GM18517 (cell line): ENCODE data around the gene TRIM42.

Experiments
- ATAC-seq: cut with Tn5 transposase; IDR thresholded peaks from one replicate; pipeline ENCODE4 v1.9.1; 2021; ENCODE audit warnings: mild to moderate bottlenecking, moderate library complexity; ENCODE audit not compliant: unreplicated experiment

Gene TRIM42

GRCh38 chr3:140709751-140710150 is 31.9 kb downstream of the TRIM42 start:
- no peak for ATAC-seq

DNA sequence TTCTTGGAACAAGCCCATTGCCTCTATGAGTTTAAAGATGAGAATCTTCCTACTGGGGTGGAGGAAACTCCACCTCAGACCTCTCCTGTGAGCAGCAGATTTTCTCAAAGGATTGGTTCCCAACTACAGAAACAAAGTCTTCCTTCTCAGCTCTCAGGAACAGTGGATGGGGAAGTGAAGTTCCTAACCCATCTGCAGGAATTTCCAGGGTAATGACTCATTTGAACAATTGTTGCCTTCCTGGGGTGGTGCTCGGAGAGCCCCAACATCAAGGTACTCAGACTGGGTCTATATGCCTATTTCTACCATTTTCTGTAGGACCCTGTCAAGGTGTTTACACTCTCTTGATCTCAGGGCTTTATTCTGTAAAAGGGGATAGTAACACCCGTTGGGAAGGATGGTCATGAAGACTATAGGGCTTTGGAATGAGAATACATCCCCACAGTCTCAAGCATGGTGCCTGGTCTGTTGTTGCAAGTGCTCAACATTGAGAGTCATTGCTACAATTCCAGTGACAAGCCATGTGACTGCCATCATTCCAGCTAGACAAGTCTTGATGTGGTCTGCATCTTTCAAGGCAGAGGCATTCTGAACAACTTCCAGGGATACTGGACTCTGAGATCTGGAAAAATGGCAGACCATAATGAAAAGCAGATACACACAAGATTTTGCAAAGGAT is 33.0 kb downstream of the TRIM42 start:
- no peak for ATAC-seq

DNA sequence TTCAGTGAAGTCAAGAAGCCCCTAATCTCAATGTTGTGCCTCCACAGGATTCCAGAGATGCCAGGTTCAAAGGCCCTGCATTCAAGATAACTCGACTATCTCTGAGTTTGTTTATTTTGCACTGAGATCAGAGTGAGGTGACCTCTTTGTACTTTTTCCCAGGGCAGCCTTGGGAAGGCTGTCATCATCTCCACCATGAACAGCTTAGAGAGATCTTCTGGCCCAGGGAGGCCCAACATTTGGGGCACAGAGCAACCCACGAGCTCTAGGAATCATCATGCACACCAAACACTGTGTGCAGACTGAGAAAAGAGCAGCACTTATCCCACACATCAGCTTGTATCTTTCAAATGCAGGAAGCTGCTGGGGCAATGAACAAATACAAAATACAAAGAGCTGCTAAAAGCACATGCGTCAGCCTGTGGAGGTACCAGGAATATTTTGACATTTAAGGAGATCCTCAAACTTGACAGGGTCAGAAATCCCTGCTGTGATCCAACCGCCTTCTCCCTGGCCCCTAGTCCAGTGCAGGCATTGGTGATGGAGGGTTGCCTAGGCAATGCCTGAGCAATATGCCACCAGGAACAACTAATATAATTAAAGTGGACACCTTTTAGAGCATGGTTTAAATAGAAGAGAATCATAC is 33.6 kb downstream of the TRIM42 start:
- ATAC-seq, result no peak

DNA sequence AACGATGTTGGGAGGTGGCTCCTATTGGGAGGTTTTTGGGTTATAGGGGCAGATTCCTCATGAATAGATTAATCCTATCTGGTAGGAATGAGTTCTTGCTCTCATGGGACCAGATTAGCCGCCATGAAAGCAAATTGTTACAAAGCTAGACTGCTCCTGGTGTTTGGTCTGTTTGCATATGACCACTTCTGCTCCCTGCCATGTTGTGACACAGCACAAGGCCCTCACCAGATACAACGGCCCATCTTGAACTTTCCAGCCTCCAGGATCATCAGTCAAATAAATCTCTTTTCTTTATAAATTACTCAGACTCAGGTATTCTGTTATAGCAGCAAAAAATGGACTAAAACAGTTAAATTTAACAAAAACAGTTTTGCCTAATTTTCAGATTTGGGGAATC is 34.4 kb downstream of the TRIM42 start:
- no peak for ATAC-seq

- no peak for ATAC-seq
Measured at GRCh38 chr3:140715035-140715434, 37.2 kb downstream of the TRIM42 start.

- no peak for ATAC-seq
Measured at GRCh38 chr3:140717921-140718320, 40.1 kb downstream of the TRIM42 start.

- ATAC-seq, result no peak
Measured at GRCh38 chr3:140719841-140720614, 42.2 kb downstream of the TRIM42 start.

DNA sequence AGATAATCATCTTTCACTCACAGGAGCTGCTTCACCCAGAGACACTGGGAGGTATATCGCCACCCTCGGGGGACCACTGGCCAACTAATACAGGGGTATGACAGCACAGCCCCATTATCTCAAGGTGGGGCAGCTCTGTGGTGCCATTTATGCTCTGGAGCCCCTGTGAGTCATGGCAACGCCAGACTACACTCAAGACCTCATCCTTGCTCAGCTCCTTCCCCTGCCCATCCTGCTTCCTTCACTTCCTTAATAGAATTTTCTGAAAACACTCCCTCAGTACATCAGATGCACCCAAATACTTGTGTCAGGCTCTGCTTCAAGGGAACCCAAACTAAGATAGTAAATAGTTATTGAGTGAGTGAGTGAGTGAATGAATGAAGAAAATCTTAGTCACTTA is 45.7 kb downstream of the TRIM42 start:
- ATAC-seq, result no peak

DNA sequence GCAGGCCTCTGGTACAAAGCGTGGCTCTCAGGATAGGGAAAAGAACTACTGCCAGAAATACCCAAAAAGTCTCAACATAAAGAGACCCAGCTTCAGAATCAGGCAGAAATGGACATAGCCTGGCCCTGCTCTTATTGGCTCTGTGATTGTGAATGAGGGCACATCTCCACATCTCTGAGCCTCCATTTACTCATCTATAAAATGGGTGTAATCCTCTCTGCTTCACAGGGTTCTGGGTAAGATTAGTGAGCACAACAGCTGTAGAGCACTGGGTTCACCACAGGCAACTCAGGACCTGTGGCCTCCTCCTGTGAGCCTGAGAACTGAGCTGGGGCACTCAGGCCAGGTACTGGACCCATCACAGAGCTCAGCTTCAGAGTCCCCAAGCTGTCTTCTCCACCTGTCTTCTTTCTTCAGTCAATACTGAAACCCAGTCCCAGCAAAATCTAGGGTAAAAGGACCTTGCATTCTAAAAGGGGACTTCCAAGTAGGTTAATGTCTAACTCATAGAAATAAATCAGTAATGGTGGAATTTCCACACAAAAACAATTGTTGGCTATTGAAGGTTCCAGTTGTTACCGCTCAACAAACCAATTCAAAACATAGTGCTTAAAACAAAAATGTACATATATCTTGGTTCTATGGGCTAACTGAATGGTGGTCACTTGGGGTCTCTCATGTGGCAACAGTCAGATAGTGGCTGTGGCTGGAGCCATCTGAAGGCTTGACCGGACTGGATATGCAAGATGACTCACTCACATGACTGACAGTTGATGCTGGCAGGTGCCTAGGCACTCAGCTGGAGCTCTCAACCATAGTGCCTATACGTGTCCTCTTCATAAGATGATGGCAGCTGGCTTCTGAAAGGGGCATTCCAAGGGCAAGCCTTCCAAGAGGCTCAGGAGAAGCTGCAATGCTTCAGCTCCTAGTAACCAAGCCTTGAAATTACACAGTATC is 47.3 kb downstream of the TRIM42 start:
- ATAC-seq, result peak; percentile 84

DNA sequence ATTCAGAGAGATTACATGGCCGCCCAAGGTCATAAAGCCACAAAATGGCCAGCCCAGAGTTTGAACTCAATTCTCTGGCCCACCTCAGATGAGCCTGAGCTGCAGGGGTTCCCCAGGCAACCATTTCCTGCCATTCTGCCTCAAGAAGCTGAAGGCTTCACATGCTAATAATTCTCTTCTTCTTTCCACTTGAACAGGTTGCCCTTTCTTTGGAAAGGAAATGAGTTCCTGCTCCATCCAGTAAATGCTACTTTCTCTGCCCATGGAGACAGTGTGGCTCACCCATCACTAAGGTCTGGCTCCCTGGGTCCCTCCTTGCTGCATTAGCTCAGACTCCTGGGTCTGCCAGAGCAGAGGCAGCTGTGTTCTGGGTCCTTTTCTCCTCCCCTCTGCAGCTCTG is 48.2 kb downstream of the TRIM42 start:
- ATAC-seq, result no peak

- no peak for ATAC-seq
Measured at GRCh38 chr3:140727886-140728285, 50.0 kb downstream of the TRIM42 start.

DNA sequence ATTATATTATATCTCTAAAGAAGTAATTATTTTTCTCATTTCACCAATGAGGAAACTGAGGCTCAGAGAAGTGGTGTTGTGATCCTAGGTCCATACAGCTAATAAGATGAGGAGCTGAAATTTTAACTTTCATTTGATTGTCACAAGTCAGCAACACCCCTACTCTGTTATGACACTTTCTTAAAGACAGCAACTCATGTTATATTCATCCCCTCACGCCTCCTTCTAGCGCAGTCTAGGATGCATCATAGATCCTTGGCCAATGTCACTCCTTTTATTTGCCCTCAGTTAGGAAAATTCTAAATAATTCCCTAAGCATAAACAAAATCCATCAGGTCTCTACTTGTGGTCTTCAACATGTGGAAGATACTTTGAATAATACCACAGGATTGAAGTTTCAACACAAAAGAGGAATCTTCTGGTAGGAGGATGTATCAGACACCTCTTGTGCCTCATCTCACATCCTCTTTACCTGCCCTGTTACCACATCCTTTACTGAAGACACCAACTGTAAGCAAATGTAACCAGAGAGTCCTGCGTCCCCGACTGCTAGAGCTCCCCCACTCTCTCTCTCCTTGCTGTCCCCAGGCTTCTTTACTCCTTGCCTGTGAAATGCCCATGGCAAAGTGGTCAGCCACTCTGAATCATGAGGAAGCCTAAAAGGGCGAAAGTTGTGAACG is 53.7 kb downstream of the TRIM42 start:
- ATAC-seq, result peak; percentile 83

DNA sequence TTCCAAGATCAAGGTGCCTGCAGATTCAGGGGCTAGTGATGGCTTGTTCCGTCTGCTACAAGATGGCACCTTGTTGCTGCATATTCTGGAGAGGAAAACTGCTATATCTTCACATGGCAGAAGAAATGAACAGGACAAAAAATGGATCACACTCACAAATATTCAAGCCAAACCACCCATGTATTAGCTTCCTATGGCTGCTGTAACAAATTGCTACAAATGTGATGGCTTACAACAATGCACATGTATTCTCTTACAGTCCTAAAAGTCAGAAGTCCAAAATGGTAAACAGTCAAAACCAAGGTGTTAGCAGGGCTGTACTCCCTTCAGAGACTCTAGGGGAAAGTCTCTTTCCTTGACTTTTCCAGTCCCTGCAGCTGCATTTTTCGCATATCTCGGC is 55.8 kb downstream of the TRIM42 start:
- no peak for ATAC-seq

DNA sequence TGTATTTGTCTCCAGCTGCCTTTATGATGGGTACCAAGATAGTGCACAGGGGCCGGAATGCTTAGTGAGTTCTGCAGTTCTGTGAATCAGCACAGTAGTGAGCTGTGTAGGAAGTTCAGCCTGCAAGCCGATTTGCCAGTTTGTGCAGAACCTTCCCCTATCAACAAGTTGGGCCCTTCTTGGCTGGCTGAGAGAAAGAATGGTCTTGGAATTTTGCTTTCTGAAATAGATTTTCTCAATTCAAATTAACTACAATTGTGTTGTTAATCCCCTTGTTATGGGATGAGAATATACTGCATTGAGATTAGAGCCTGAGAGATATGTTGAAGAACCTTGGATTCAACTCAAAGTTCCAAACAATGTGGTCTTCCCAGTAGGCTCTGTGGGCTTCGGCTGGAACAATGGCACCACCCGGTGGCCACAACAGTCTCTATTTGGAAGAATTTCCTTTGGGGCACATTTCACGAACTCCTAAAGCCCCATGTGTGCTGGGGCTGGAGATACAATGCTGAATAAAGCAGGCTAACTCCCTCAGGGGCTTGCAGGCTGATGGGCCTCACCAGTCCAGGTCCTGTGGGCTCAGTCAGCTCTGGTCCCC is 59.1 kb downstream of the TRIM42 start:
- ATAC-seq, result no peak

DNA sequence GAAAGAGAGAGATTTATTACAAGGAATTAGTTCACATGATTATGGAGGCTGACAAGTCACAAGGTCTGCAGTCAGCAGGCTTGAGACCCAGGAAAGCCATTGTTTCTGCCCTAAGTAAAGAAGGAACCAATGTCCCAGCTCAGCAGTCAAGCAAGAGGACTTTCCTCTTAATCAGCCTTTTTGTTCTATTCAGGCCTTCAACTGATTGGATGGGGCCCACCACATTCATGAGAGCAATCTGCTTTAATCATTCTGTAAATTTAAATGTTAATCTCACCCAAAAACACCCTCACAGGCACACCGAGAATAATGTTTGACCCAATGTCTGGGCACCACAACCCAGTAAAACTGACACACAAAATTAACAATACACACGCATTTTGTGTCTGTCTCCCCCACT is 64.3 kb downstream of the TRIM42 start:
- no peak for ATAC-seq

DNA sequence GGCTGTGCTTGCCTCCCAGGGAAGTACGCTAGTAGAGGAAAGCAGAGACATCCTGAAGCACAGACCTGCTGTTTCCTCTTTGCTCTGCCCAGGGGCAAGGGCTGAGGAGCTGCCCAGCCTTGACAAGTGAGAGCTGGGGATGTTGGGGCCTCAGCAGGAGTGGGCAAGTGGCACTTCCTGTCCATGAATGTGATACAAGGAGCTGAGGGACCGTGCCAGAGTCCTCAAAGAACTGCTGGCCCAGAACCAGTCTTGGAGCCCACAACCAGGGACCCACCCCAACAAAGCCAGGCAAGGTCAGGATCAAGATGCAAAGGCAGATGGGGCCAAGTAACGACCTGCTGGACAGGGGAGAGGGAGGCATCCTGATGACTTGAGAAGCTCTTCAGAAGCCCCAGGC is 70.3 kb downstream of the TRIM42 start:
- no peak for ATAC-seq

DNA sequence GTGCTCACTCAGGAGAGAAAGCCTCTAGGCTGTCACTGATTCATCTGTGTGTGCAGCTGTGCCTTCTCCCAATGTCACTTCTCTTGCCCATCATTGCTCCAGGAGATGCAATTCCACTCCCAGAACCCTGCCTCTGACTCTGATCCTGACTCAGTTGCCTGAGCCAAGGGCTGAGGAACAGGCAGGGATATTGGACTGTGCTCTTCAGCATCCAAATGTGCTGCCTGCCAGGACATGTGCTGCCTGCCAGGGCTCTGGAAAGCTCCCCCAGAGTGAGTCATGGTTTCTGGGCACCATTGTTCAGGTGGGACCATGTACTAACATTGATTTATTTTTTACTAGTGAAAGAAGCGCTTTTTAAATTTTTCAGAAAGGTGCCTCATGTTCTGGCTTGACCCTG is 71.0 kb downstream of the TRIM42 start:
- no peak for ATAC-seq
